Measurements from ENCODE around the gene IFT172. TPM values are rescaled to one million over a fixed set of nuclear protein-coding genes. Genes with fewer than 3 reads are reported as not detected.
A peak's percentile ranks its signal among the peaks of the same experiment; 100 is the strongest.
"Not testable (repeated sequence)": the region's sequence is repeated elsewhere in the genome, so short reads cannot be mapped to it uniquely, and the experiment has no call there.

IFT172 gene
- total RNA-seq, 6 experiments from 2014 or later: 9.8 to 15.2 (median 13.2) TPM

- Mint-ChIP-seq H3K4me1 (ENCODE audit: low read depth) (peaks cover 29% of the 10 kb centered on the region), H3K36me3 (ENCODE audit: low read depth) (peaks cover 15% of the 10 kb centered on the region), H3K27ac (peak overlapping the region; percentile 93), H3K9me3 (no peaks in the 10 kb centered on the region), H3K27me3 (ENCODE audit: insufficient read depth) (no peaks in the 10 kb centered on the region), H3K4me3 (peak overlapping the region; percentile 99)
- no peak for TF ChIP-seq CTCF (IDR thresholded peaks at IDR 0.05)
- peak; percentile 76 for DNase-seq
Observed at GRCh38 chr2:27428978-27429541, 60.5 kb downstream of the IFT172 start.

- TF ChIP-seq CTCF (IDR thresholded peaks at IDR 0.05): peak; percentile 33; the same call in 1 of the 2 replicates
- Mint-ChIP-seq H3K4me1 (ENCODE audit: low read depth) (peaks cover 29% of the 10 kb centered on the region), H3K27ac (peak within 1 kb of the TSS; percentile 93), H3K36me3 (ENCODE audit: low read depth) (peaks cover 8% of the 10 kb centered on the region), H3K27me3 (ENCODE audit: insufficient read depth) (0 out of 2 replicates have a peak, but pooled peaks cover 3% of the 10 kb centered on the region), H3K9me3 (no peaks in the 10 kb centered on the region), H3K4me3 (peak within 1 kb of the TSS; percentile 99)
- DNase-seq: peak; percentile 81
Observed at GRCh38 chr2:27428213-27428977, 61.1 kb downstream of the IFT172 start, which contains the start of gene NRBP1. Gene NRBP1 (plus strand): TSS chr2:27428631. CDS start chr2:27433274, 4,643 bp downstream.

- 0 out of 2 replicates have a peak, but pooled peaks cover 3% of the 10 kb centered on the region for H3K27me3 Mint-ChIP-seq (ENCODE audit: insufficient read depth)
- peak overlapping the region; percentile 95 for H3K4me3 Mint-ChIP-seq
- DNase-seq: no peak
- H3K4me1 Mint-ChIP-seq (ENCODE audit: low read depth): peaks cover 29% of the 10 kb centered on the region
- peak overlapping the region; percentile 92 for H3K27ac Mint-ChIP-seq
- H3K9me3 Mint-ChIP-seq: no peaks in the 10 kb centered on the region
- H3K36me3 Mint-ChIP-seq (ENCODE audit: low read depth): peaks cover 5% of the 10 kb centered on the region; the same call in 1 of the 2 replicates
- no peak for TF ChIP-seq CTCF (IDR thresholded peaks at IDR 0.05)
Observed at GRCh38 chr2:27427863-27428212, 61.7 kb downstream of the IFT172 start.

GRCh38 chr2:27425039-27425438 is 64.5 kb downstream of the IFT172 start:
- H3K4me1 Mint-ChIP-seq (ENCODE audit: low read depth): peaks cover 13% of the 10 kb centered on the region
- not testable (repeated sequence) for H3K4me3 Mint-ChIP-seq; H3K36me3 Mint-ChIP-seq (ENCODE audit: low read depth); H3K9me3 Mint-ChIP-seq; H3K27ac Mint-ChIP-seq; H3K27me3 Mint-ChIP-seq (ENCODE audit: insufficient read depth); DNase-seq

- Mint-ChIP-seq H3K27me3 (ENCODE audit: insufficient read depth) (0 out of 2 replicates have a peak, but pooled peaks cover 3% of the 10 kb centered on the region), H3K27ac (no peak overlapping the region), H3K4me1 (ENCODE audit: low read depth) (peaks cover 6% of the 10 kb centered on the region), H3K9me3 (no peaks in the 10 kb centered on the region), H3K4me3 (no peak overlapping the region), H3K36me3 (ENCODE audit: low read depth) (no peaks in the 10 kb centered on the region)
- no peak for TF ChIP-seq CTCF (IDR thresholded peaks at IDR 0.05)
- DNase-seq: no peak
Observed at GRCh38 chr2:27422958-27423357, 66.6 kb downstream of the IFT172 start.

- Mint-ChIP-seq H3K9me3 (no peaks in the 10 kb centered on the region), H3K27me3 (ENCODE audit: insufficient read depth) (0 out of 2 replicates have a peak, but pooled peaks cover 3% of the 10 kb centered on the region), H3K36me3 (ENCODE audit: low read depth) (no peaks in the 10 kb centered on the region), H3K27ac (no peak overlapping the region), H3K4me1 (ENCODE audit: low read depth) (no peaks in the 10 kb centered on the region), H3K4me3 (no peak overlapping the region)
- TF ChIP-seq CTCF (IDR thresholded peaks at IDR 0.05): no peak
- DNase-seq: no peak
Observed at GRCh38 chr2:27421660-27422250, 67.8 kb downstream of the IFT172 start.

All from HFFc6 (cell line).